ENCODE data around the gene SH3PXD2B.

- TF ChIP-seq, protein P1, sequence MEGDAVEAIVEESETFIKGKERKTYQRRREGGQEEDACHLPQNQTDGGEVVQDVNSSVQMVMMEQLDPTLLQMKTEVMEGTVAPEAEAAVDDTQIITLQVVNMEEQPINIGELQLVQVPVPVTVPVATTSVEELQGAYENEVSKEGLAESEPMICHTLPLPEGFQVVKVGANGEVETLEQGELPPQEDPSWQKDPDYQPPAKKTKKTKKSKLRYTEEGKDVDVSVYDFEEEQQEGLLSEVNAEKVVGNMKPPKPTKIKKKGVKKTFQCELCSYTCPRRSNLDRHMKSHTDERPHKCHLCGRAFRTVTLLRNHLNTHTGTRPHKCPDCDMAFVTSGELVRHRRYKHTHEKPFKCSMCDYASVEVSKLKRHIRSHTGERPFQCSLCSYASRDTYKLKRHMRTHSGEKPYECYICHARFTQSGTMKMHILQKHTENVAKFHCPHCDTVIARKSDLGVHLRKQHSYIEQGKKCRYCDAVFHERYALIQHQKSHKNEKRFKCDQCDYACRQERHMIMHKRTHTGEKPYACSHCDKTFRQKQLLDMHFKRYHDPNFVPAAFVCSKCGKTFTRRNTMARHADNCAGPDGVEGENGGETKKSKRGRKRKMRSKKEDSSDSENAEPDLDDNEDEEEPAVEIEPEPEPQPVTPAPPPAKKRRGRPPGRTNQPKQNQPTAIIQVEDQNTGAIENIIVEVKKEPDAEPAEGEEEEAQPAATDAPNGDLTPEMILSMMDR (IDR thresholded peaks at IDR 0.05), result no peak
- no peak for TF ChIP-seq ZFX (IDR thresholded peaks at IDR 0.05; ENCODE audit: borderline replicate concordance)
These were observed 134.4 kb downstream of the SH3PXD2B start for GRCh38 chr5:172319708-172320441.

Measured in 22Rv1 (cell line).